Retinal pigment epithelial cell (primary cell): ENCODE data around the gene TF.

Experiments used
- DNase-seq: peaks from one replicate; pipeline ENCODE4 v3.0.0-alpha.2; 2010; ENCODE audit warnings: low read depth
- H3K4me3 ChIP-seq: 2 replicates; pipeline ENCODE4 v1.5.1; 2011; ENCODE audit warnings: mild to moderate bottlenecking, low read length, control low read depth, moderate library complexity
- TF ChIP-seq, protein P1 (sequence below): conservative IDR thresholded peaks from 2 replicates; pipeline ENCODE4 v1.5.1; 2011; ENCODE audit warnings: low read depth, low read length, control low read depth, inconsistent platforms

The TF gene

DNA sequence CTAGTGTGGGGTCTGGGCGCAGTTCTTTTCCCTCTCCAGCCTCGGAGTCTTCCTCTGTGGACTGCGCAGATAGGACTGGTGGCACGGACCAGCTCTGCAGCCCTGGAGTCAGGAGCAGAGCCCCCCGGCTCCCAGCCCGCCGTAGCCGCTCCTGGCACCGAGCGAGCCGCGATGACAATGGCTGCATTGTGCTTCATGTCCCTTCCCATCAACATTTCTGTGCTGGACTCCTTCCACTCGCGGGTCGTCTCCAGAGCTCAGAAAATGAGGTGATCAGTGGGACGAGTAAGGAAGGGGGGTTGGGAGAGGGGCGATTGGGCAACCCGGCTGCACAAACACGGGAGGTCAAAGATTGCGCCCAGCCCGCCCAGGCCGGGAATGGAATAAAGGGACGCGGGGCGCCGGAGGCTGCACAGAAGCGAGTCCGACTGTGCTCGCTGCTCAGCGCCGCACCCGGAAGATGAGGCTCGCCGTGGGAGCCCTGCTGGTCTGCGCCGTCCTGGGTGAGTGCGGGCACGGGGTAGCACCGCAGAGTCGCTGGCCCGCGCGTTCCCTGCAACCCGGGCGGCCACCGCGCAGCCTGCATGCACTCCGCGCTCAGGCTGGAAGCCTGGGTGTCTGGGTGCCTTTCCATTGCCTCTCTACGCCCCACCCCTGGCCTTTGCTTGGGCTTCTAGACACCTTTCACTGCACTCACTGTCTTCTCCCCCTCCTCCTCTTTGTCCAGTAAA lies at the start of gene TF:
TSS of gene TF (plus strand) at position 413 of the 731 bp plus-strand sequence. CDS start at position 461, 48 bp downstream.
- H3K4me3 ChIP-seq = peak within 1 kb of the TSS; percentile 53
- TF ChIP-seq, protein P1, sequence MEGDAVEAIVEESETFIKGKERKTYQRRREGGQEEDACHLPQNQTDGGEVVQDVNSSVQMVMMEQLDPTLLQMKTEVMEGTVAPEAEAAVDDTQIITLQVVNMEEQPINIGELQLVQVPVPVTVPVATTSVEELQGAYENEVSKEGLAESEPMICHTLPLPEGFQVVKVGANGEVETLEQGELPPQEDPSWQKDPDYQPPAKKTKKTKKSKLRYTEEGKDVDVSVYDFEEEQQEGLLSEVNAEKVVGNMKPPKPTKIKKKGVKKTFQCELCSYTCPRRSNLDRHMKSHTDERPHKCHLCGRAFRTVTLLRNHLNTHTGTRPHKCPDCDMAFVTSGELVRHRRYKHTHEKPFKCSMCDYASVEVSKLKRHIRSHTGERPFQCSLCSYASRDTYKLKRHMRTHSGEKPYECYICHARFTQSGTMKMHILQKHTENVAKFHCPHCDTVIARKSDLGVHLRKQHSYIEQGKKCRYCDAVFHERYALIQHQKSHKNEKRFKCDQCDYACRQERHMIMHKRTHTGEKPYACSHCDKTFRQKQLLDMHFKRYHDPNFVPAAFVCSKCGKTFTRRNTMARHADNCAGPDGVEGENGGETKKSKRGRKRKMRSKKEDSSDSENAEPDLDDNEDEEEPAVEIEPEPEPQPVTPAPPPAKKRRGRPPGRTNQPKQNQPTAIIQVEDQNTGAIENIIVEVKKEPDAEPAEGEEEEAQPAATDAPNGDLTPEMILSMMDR = no peak

DNA sequence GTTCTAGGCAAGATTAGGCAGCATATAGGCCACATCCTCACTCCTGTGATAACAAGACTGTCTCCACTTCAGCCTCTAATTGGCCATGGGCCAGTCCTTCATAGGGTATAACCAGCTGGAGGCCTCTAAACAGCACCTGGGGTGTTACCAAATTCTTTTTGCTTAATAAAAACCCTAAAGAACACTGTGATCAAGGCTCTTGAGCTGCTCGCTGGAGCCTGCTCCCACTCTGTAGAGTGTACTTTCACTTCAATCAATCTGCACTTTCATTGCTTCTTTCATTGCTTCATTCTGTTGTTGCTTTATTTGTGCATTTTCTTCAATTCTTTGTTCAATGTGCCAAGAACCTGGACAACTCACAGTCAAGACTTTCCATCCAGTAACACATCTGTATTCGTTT lies 48.2 kb upstream of the TF start:
- no peak overlapping the region for H3K4me3 ChIP-seq
- TF ChIP-seq, protein P1 = no peak
- no peak for DNase-seq

More for the DNA sequence above, at the start of gene TF:
- no peak for DNase-seq

DNA sequence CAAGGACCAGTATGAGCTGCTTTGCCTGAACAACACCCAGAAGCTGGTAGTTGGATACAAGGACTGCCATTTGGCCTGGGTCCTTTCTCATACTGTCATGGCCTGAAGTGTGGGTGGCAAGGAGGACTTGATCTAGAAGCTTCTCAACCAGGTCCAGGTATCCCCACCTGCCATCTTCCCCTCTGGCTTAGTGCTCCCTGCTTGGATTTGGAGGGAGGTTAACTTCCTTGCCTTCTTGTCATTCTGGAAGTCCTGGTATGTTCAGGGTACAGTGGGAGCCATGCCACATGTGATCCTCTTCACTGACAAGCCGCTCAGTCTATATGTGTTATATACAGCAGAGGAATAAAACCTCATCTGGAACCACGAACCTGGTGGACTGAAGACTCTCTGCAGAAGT lies 46.7 kb upstream of the TF start:
- H3K4me3 ChIP-seq = no peak overlapping the region
- DNase-seq = no peak
- TF ChIP-seq, protein P1 = no peak

DNA sequence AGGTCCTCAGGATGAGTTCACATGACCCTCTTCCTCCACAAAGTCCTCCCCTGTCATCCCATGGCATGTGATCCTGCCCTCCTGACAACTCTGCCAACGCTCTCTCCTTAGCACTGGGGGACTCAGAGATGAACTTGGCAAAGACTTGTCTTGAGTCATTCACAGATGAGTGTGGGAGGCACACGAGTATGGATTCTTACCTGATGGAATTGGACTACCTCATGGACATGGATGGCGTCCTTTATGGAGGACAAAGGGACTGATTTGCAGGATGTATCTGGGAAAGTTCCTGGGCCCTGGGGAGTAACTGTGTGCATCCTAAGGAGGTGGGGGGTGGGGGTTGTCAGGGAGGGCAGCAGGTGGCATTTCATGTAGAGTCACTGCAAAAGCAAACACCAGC lies 46.3 kb upstream of the TF start:
- TF ChIP-seq, protein P1 = no peak
- no peak overlapping the region for H3K4me3 ChIP-seq
- no peak for DNase-seq

DNA sequence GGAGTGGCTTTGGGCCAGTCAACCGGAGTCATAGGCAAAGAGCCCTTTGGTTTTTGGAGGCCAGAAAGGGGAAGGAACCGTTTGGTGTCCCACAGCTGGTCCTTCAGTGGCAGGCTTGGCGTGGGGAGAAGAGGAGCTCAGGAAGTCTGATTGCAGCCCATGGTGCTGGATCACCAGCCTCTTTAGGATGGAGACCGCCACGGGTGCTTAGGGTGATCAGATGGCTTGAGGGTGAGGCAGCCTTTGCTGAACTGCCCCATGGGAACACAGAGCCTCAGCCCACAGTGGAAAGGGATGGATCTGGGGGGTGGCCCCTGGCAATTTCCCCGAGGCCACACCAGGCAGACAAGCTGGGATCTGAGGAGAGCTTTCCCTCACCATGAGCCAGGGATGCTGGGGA lies 45.8 kb upstream of the TF start:
- no peak for DNase-seq
- TF ChIP-seq, protein P1 = no peak
- no peak overlapping the region for H3K4me3 ChIP-seq

DNA sequence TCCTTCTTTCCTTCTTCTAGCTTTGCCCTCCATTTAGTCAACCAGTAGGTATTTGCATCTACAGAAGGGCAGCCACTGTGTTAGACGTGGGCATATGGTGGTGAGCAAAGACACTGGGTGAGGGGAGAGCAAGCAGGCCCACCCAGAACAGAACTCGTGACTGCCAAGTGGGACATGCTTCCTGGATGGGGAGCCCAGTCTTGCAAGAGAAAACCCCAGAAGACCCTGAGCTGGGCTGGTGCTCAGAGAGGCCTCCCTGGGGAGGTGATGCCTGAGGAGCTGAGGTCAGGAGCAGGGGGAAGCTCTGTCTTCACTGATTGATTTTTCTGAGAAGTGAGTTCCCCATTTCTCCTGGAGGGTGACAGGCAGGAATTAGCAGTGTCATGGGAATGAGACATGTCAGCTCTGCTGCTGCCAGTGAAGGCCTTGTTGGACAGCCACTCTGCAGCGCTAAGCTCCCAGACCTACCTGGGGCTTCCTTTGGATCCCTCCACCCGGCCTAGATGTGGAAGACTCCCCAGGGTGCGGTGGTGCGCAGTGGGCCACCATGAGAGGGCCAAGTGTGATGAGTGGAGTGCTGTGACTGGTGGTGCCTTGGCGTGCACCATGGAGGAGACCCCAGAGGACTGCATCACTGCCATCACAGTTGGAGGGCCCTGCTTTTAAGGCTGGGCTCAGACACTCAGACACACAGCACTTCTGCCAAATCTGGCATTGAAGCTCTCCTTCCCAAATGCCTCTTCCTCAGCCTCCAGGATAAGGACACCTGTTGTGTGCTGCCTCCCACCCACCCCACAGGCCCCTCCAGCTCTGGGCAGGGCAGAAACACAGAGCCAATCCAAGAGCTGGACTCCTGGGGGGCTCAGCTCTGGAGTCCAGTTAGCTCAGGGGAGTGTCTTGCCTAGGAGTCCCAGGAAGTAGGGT lies 44.5 kb upstream of the TF start:
- no peak for DNase-seq
- TF ChIP-seq, protein P1 = no peak

DNA sequence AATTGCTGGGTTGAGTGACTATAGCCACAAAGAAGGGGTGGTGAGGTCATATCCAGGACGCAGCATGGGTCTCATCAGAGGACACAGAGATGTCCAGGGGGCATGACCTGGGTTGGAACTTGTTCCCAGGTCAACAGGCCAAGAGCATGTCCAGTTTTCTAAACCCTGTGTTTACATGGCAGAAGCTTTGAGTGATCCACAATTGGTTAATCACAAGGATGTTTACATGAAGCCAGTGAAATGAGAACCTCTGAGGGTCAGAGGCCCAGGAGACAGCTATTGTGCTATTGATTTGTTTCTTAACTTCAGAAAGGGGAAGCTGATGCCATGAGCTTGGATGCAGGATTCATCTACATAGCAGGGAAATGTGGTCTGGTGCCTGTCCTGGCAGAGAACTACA lies 42.3 kb upstream of the TF start:
- TF ChIP-seq, protein P1 = no peak
- no peak for DNase-seq
- no peak overlapping the region for H3K4me3 ChIP-seq

More for the DNA sequence above, 44.5 kb upstream of the TF start:
- no peak overlapping the region for H3K4me3 ChIP-seq
